HepG2 (cell line): ENCODE measurements around the gene FNDC3B. TPM values are rescaled to one million over a fixed set of nuclear protein-coding genes. Genes with fewer than 3 reads are reported as not detected.

Source experiments
- ATAC-seq: fragments of 200-7000 bp; cut with Tn5 transposase; 3 replicates; pipeline ENCODE4 v1.9.1; 2020; ENCODE audit warnings: mild to moderate bottlenecking, moderate library complexity
- BruUV-seq: library from RNA; stranded (reverse); fragments of 400-500 nt; replicated peaks from 2 replicates; lab custom pipeline; 2021; lab: Mats Ljungman, UMichigan
- CTCF ChIA-PET: fragments of 300-600 bp; formaldehyde crosslinking; extraction: SDS; loops from one replicate; lab custom pipeline; 2021; ENCODE audit warnings: low total read pairs, inconsistent platforms, low intra/inter-chr PET ratio; lab: Yijun Ruan, JAX
- POLR2A ChIA-PET: fragments of 350-600 bp; sonication (Branson Sonifier 250); formaldehyde crosslinking; loops from one replicate; lab custom pipeline; 2020; ENCODE audit warnings: antibody characterized with exemption, inconsistent platforms; lab: Yijun Ruan, JAX
- DNase-seq: peaks from one replicate; pipeline ENCODE4 v3.0.0-alpha.2; 2015; ENCODE audit warnings: low spot score
- FAIRE-seq: peaks from 3 replicates; lab custom pipeline; 2011; peaks lifted over from hg19 to GRCh38; lab: Jason Lieb, UNC
- H2AFZ ChIP-seq: one replicate; pipeline ENCODE4 v1.6.1; 2011; ENCODE audit warnings: low read length, inconsistent platforms
- H3K27ac ChIP-seq: fragments of 300-600 bp; 3 replicates; pipeline ENCODE4 v1.8.0; 2011; ENCODE audit warnings: mixed run types, mild to moderate bottlenecking, mixed read lengths, low read length, inconsistent platforms; ENCODE audit not compliant: insufficient read depth; ENCODE audit errors: extremely low read length
- H3K27me3 ChIP-seq, 2 experiments: fragments of 200-600 bp in 1 of 2; 2 replicates in 1 of 2; 3 replicates in 1 of 2; pipeline versions ENCODE4 v1.6.0 to v1.8.0; 2011; ENCODE audit warnings: low read length in 2 of 2, mild to moderate bottlenecking in 2 of 2, moderate library complexity in 2 of 2, inconsistent platforms in 1 of 2; ENCODE audit not compliant: insufficient read depth in 2 of 2, control insufficient read depth in 1 of 2
- H3K36me3 ChIP-seq, 2 experiments: fragments of 200-600 bp in 1 of 2; replicated peaks in 1 of 2; 2 replicates in 1 of 2; 3 replicates in 1 of 2; pipeline versions ENCODE4 v1.5.1 to v1.8.0; 2011; ENCODE audit warnings: low read length in 2 of 2, inconsistent platforms in 1 of 2; ENCODE audit not compliant: insufficient read depth in 2 of 2, control insufficient read depth in 1 of 2
- H3K4me1 ChIP-seq: 2 replicates; pipeline ENCODE4 v1.5.1; 2012; ENCODE audit warnings: low read length, inconsistent platforms; ENCODE audit not compliant: insufficient read depth
- H3K4me2 ChIP-seq: 2 replicates; pipeline ENCODE4 v1.6.0; 2011; ENCODE audit warnings: low read depth, low read length, inconsistent platforms
- H3K4me3 ChIP-seq, 3 experiments: fragments of 200-600 bp in 1 of 3; sonication (generic), shearing (Covaris generic) in 1 of 3; replicated peaks in 1 of 3; 2 replicates each; pipeline ENCODE4 v1.5.1; 2011 to 2016; ENCODE audit warnings: low read length in 3 of 3, inconsistent platforms in 2 of 3, low read depth in 2 of 3, mild to moderate bottlenecking in 2 of 3, control low read depth in 1 of 3, mixed read lengths in 1 of 3; ENCODE audit not compliant: insufficient read depth in 1 of 3
- H3K79me2 ChIP-seq: one replicate; pipeline ENCODE4 v1.6.1; 2011; ENCODE audit warnings: low read length, inconsistent platforms; ENCODE audit not compliant: insufficient read depth
- H3K9ac ChIP-seq: 2 replicates; pipeline ENCODE4 v1.6.0; 2011; ENCODE audit warnings: mild to moderate bottlenecking, low read depth, low read length, inconsistent platforms; ENCODE audit not compliant: insufficient read depth
- H3K9me3 ChIP-seq: 2 replicates; pipeline ENCODE4 v1.5.1; 2012; ENCODE audit warnings: mild to moderate bottlenecking, low read length
- H4K20me1 ChIP-seq: 2 replicates; pipeline ENCODE4 v1.6.0; 2011; ENCODE audit warnings: inconsistent platforms, mild to moderate bottlenecking, low read length, moderate library complexity; ENCODE audit not compliant: insufficient read depth
- CEBPB ChIP-seq: IDR thresholded peaks from 2 replicates; pipeline ENCODE4 v1.6.1; 2011; ENCODE audit warnings: low read depth, low read length, improper control_type of control experiment, borderline replicate concordance
- FIP1L1 ChIP-seq: fragments of 200-400 bp; formaldehyde crosslinking; IDR thresholded peaks from 2 replicates; pipeline ENCODE4 v1.6.1; 2018; ENCODE audit warnings: low read depth, mild to moderate bottlenecking, low read length, moderate library complexity, borderline replicate concordance; ENCODE audit not compliant: insufficient read depth
- MAFK ChIP-seq, 2 experiments: IDR thresholded peaks in 1 of 2; conservative IDR thresholded peaks in 1 of 2; 2 replicates each; pipeline ENCODE4 v1.6.1; 2011; ENCODE audit warnings: improper control_type of control experiment in 2 of 2, low read length in 2 of 2
- NFRKB ChIP-seq: fragments of 450-650 bp; IDR thresholded peaks from 2 replicates; pipeline ENCODE4 v1.6.1; 2017
- PHF5A ChIP-seq: IDR thresholded peaks from one replicate; pipeline ENCODE4 v1.6.1; 2018; ENCODE audit warnings: low read depth, missing genetic modification reagents; ENCODE audit not compliant: unreplicated experiment
- WIZ ChIP-seq: sonication (generic); formaldehyde crosslinking; IDR thresholded peaks from 2 replicates; pipeline ENCODE4 v1.5.1; 2020; ENCODE audit warnings: mild to moderate bottlenecking, missing genetic modification reagents
- ZFP37 ChIP-seq: sonication (generic); formaldehyde crosslinking; IDR thresholded peaks from 2 replicates; pipeline ENCODE4 v1.4.0; 2020; ENCODE audit warnings: missing genetic modification reagents, borderline replicate concordance
- ZNF160 ChIP-seq: sonication (generic); formaldehyde crosslinking; IDR thresholded peaks from 2 replicates; pipeline ENCODE4 v1.8.0; 2022; ENCODE audit warnings: mild to moderate bottlenecking, inconsistent platforms, missing genetic modification reagents
- ZNF224 ChIP-seq: sonication (generic); formaldehyde crosslinking; IDR thresholded peaks from 2 replicates; pipeline ENCODE4 v1.5.0; 2020; ENCODE audit warnings: mild to moderate bottlenecking, missing genetic modification reagents
- ZNF496 ChIP-seq: sonication (generic); formaldehyde crosslinking; IDR thresholded peaks from 2 replicates; pipeline ENCODE4 v1.8.1; 2023; ENCODE audit warnings: mild to moderate bottlenecking, moderate library complexity, missing genetic modification reagents; ENCODE audit not compliant: insufficient replicate concordance
- ZNF672 ChIP-seq: sonication (generic); formaldehyde crosslinking; IDR thresholded peaks from 2 replicates; pipeline ENCODE4 v1.8.1; 2022; ENCODE audit warnings: missing genetic modification reagents
- ZNF720 ChIP-seq: sonication (generic); formaldehyde crosslinking; IDR thresholded peaks from 2 replicates; pipeline ENCODE4 v1.4.0; 2020; ENCODE audit warnings: missing genetic modification reagents
- WGBS: methylation state at CpG from one replicate; pipeline ENCODE4 v1.1.6; 2017; ENCODE audit warnings: low lambda C conversion rate; 5-methylcytosine and 5-hydroxymethylcytosine counted together
- in situ Hi-C: cut with HindIII; loops from 2 replicates; pipeline ENCODE4 v1.10.0; 2017; ENCODE audit warnings: low pct_unique_long_range_greater_than_20kb; ENCODE audit not compliant: extremely low pct_ligation_motif_present
- intact Hi-C: fragments of 100-400 bp; cut with micrococcal nuclease; formaldehyde crosslinking; loops from one replicate; pipeline ENCODE4 v1.10.0; 2022; ENCODE audit not compliant: unreplicated experiment
- polyA plus RNA-seq, 8 experiments: library from polyadenylated mRNA; depleted of rRNA in 3 of 8; stranded (reverse) in 7 of 8; unstranded in 1 of 8; fragments of >200 nt; fragmentation: Illumina TruSeq in 4 of 8; extraction: Trizol in 4 of 8; gene quantifications; 2 replicates each; pipeline versions ENCODE4 v1.2.1 to v1.2.3, GENCODE V29; 2011 to 2016; ENCODE audit warnings: low read depth in 4 of 8, missing spikeins in 1 of 8, mixed read lengths in 1 of 8; ENCODE audit not compliant: insufficient read depth in 1 of 8
- total RNA-seq, 5 experiments: library from RNA; depleted of rRNA; stranded (reverse); fragments of >200 nt; fragmentation: Illumina TruSeq; extraction: Trizol; gene quantifications; 2 replicates each; pipeline ENCODE4 v1.2.3, GENCODE V29; 2016; ENCODE audit warnings: low read depth in 1 of 5
- TF ChIP-seq, protein P1 (sequence below): sonication (generic); formaldehyde crosslinking; IDR thresholded peaks from 2 replicates; pipeline ENCODE4 v1.4.0; 2020; ENCODE audit warnings: mild to moderate bottlenecking, missing genetic modification reagents

The FNDC3B gene
- total and polyA plus RNA-seq, 2 of the 13 experiments (the other 11 are each of a cell fraction or from before 2014, with no cell fraction given) = 74.8 to 103 TPM

- TF ChIP-seq ZNF720 (CRISPR knock-in tag) = no peak
Observed at GRCh38 chr3:172446198-172446597, 406.8 kb downstream of the FNDC3B start (continued).

DNA sequence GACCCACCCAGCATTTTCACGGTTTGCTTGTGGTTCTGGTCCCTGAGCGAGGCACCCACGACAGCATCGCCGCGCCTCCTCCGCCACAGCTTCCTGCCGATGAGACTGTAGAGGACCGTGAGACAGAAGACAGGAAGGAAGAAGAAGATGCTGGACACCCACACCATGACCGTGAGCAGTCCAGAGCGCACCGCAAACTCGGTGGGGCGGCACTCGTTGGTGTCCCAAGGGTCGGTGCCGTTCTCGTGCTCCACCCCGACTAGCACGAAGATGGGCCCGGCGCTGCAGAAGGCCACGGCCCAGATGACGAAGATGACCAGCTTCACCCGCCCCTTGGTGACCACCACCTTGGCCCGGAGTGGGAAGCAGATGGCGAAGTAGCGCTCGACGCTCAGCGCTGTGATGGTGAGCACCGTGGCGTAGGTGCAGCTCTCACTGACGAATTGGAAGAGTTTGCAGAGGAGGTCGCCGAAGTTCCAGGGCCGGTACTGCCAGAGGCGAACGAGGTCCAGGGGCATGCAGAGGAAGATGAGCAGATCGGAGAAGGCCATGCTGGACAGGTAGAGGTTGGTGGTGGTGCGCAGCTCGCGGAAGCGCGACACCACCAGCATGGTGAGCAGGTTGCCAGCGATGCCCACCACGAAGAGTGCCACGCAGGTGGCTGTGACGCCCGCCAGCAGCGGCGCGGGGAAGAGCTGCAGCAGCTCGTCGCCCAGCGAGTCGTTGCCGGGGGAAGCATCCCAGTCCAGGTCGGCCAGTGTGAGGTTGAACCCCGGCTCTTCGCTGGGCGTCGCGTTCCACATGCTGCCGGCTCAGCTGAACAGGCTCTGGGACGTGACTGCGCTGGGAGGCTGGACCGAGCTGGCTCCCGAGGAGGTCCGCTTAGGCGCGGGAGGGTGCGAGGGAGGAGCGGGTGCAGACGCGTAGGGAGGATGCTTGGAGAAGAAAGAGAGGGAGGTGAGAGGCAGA lies 408.5 kb downstream of the FNDC3B start, which contains the start of gene GHSR:
Gene GHSR, minus strand, starts transcription at position 846 of the 969 bp plus-strand sequence. Its CDS starts 43 bp downstream, at position 803.
- Histone ChIP-seq H3K79me2 (no peaks in the 10 kb centered on the region), H3K9ac (no peak within 1 kb of the TSS), H3K27me3 (peaks cover 3 to 16% of the 10 kb centered on the region in 2 experiments; a peak in 4 of 5 replicates), H4K20me1 (no peaks in the 10 kb centered on the region; the same call in 1 of the 2 replicates), H3K36me3 (no peaks in the 10 kb centered on the region), H3K9me3 (no peaks in the 10 kb centered on the region)
- in situ Hi-C loops (no loop called here), intact Hi-C loops (no loop called here)
- 65% methylated on average over 57 of the region's 76 CpGs for WGBS
- DNase-seq (no peak), FAIRE-seq (no peak)
- CTCF ChIA-PET = no interaction called here
- TF ChIP-seq ZNF224 (no peak), NFRKB (no peak), ZNF160 (CRISPR knock-in tag) (no peak), ZNF496 (CRISPR knock-in tag) (no peak), PHF5A (CRISPR knock-in tag) (no peak), ZFP37 (CRISPR knock-in tag) (no peak), FIP1L1 (no peak), CEBPB (no peak), WIZ (CRISPR knock-in tag) (no peak), MAFK (conservative IDR thresholded peaks at IDR 0.05 in 1 of 2, IDR thresholded peaks at IDR 0.05 in 1 of 2; ENCODE audit: low read length in 2 of 2) (no peak), ZNF672 (CRISPR knock-in tag) (no peak)
- TF ChIP-seq, protein P1, sequence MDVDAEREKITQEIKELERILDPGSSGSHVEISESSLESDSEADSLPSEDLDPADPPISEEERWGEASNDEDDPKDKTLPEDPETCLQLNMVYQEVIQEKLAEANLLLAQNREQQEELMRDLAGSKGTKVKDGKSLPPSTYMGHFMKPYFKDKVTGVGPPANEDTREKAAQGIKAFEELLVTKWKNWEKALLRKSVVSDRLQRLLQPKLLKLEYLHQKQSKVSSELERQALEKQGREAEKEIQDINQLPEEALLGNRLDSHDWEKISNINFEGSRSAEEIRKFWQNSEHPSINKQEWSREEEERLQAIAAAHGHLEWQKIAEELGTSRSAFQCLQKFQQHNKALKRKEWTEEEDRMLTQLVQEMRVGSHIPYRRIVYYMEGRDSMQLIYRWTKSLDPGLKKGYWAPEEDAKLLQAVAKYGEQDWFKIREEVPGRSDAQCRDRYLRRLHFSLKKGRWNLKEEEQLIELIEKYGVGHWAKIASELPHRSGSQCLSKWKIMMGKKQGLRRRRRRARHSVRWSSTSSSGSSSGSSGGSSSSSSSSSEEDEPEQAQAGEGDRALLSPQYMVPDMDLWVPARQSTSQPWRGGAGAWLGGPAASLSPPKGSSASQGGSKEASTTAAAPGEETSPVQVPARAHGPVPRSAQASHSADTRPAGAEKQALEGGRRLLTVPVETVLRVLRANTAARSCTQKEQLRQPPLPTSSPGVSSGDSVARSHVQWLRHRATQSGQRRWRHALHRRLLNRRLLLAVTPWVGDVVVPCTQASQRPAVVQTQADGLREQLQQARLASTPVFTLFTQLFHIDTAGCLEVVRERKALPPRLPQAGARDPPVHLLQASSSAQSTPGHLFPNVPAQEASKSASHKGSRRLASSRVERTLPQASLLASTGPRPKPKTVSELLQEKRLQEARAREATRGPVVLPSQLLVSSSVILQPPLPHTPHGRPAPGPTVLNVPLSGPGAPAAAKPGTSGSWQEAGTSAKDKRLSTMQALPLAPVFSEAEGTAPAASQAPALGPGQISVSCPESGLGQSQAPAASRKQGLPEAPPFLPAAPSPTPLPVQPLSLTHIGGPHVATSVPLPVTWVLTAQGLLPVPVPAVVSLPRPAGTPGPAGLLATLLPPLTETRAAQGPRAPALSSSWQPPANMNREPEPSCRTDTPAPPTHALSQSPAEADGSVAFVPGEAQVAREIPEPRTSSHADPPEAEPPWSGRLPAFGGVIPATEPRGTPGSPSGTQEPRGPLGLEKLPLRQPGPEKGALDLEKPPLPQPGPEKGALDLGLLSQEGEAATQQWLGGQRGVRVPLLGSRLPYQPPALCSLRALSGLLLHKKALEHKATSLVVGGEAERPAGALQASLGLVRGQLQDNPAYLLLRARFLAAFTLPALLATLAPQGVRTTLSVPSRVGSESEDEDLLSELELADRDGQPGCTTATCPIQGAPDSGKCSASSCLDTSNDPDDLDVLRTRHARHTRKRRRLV (CRISPR knock-in tag) = no peak
- TF ChIP-seq, all 625 proteins: peak for 0
- no peak; the same call in 2 of the 3 replicates for ATAC-seq
- Histone ChIP-seq H3K27ac (no peak within 1 kb of the TSS), H3K4me1 (peaks cover 6% of the 10 kb centered on the region), H2AFZ (no peak within 1 kb of the TSS), H3K4me3 (no peak within 1 kb of the TSS), H3K4me2 (no peak within 1 kb of the TSS)
- BruUV-seq = no TSS peak
- POLR2A ChIA-PET = no interaction called here
